PC-9 (cell line): ENCODE measurements around the gene AMN1.

Source experiments
- CTCF ChIP-seq: fragments of 200-600 bp; sonication (generic); conservative IDR thresholded peaks from 2 replicates; pipeline ENCODE4 v1.6.1; 2017; ENCODE audit warnings: mixed run types, antibody characterized with exemption, mild to moderate bottlenecking, moderate library complexity
- EZH2 ChIP-seq: fragments of 200-600 bp; sonication (generic); IDR thresholded peaks from 2 replicates; pipeline ENCODE4 v1.8.0; 2017; ENCODE audit warnings: antibody characterized with exemption, low read depth

- no peak for TF ChIP-seq CTCF
- TF ChIP-seq EZH2: no peak
These were observed 8.9 kb upstream of the AMN1 start for GRCh38 chr12:31737763-31738162.
